ENCODE results near the gene NOC4L.
"Not testable (repeated sequence)": the region's sequence is repeated elsewhere in the genome, so short reads cannot be mapped to it uniquely, and the experiment has no call there.

The NOC4L gene

DNA sequence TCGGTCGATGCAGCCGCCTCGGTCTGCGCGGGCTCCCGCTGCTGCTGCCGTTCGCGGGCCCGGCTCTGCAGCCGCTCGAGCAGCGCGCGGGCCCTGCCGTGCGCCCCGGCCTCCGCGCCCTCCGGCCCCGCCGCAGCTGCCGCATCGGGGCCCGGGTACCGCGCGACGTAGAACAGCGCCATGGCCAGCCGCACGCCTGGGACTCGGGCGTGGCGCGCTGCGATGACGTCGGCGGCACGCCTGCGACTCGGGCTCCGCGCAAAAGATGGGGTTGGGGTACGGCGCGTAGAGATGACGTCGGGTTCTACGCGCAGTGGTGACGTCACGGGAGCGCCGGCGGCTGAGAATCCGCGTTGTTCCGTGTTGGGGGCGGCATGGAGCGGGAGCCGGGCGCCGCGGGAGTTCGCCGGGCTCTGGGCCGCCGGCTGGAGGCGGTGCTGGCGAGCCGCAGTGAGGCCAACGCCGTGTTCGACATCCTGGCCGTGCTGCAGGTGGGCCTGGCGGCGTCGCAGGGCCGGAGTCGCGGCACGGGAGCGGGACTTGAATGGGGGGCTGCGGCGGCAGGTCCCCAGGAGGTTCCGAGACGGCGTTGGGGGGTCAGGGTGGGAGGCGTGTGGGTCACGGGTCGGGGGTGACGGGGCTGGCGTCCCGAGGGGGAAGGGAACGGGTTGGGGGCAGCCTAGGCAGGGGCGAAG, at the start of gene NOC4L, which contains the start of gene DDX51:
NOC4L (plus strand) TSS at position 343 of the 695 bp plus-strand sequence; CDS start at position 375, 32 bp downstream.
DDX51 (minus strand) TSS at position 205 of the 695 bp plus-strand sequence; CDS start at position 182, 23 bp downstream.
- TF ChIP-seq CTCF (IDR thresholded peaks at IDR 0.05; ENCODE audit: insufficient read depth, low read depth, low read length, missing control alignments) = no peak
- DNase-seq (ENCODE audit: low read depth) = peak; percentile 97
- peak within 1 kb of the TSS; percentile 85 for H3K4me3 ChIP-seq (ENCODE audit: low read depth, low read length)

DNA sequence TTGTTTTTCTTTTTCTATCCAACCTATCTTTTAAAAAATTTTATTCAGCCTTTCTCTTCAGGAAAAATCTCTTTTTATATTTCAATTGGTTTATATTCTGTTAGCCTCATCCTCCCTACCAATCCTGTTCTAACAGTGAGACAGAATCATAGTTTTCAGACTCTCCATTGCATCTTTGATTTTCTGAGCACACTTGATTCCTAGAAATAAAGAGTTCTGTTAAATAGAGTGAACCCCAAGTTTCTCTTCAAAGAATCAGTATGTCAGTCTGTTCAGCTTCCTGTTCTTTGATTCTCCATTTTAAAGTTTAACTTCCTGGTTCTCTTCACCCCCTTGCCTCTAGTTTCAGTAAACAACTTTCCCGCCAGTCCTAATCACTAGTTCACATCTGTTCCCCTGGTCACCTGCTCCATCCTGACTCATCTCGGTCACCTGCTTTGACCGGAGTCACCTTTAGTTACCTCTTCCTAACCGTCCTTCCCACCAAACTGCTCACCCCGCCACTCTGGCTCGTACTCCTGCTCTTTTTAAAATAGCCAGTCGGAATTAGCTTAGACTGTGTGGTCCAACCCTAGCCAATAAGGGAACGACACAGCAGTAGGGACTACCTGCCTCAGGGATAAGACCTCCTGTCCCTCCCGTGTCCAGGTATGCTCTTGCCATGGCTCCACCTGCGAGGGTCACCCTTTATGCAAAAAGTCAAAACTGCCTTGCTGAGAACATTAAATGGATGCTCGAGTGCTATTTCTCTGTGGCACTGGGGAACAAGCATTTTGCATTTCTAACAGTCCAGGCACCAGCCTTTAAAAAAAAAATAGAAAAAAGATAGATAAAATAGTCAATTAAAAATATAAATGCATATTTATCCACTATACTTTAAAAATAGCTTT, 48.5 kb upstream of the NOC4L start:
- H3K4me3 ChIP-seq (ENCODE audit: low read depth, low read length) = no peak overlapping the region
- TF ChIP-seq CTCF (IDR thresholded peaks at IDR 0.05; ENCODE audit: insufficient read depth, low read depth, low read length, missing control alignments) = no peak
- DNase-seq (ENCODE audit: low read depth) = no peak

GRCh38 chr12:132099739-132100138, 44.5 kb upstream of the NOC4L start:
- DNase-seq (ENCODE audit: low read depth) = no peak
- TF ChIP-seq CTCF (IDR thresholded peaks at IDR 0.05; ENCODE audit: insufficient read depth, low read depth, low read length, missing control alignments) = no peak
- no peak overlapping the region for H3K4me3 ChIP-seq (ENCODE audit: low read depth, low read length)

DNA sequence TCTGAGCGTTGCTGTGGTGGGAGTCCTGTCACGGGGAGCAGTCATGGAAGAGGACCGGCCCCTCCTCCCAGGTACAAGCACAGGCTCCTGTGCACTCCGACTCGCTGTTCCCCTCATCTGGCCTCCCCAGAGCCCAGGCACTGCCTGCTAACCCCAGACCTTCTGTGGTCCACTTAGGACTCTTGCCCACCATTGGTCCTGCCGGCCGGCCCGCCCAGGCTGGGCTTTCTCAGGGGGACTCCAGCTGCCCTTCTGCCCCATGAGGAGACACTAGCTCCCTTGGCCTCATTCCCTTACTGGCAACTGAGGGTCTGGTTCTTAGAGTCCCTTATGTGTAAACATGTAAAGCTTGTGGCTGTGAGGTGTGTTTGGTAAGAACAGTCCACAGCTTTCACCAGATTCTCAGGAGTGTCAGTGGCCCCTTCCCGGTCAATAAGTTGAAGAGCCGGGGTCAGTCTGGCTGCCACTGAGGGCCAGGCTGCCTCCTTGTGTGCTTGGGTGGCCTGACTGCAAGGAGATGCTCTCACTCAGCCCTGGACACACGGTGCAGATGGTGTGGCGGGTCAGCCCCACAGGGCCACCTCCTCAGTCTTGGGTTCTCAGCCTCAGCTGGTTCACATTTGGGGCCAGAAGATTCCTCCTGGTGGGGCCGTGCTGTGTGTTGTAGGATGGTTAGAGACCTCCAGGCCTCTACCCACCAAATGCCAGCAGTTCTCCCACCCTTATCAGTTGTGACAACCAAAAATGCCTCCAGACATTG, 43.8 kb upstream of the NOC4L start:
- no peak overlapping the region for H3K4me3 ChIP-seq (ENCODE audit: low read depth, low read length)
- no peak for DNase-seq (ENCODE audit: low read depth)
- TF ChIP-seq CTCF (IDR thresholded peaks at IDR 0.05; ENCODE audit: insufficient read depth, low read depth, low read length, missing control alignments) = no peak

DNA sequence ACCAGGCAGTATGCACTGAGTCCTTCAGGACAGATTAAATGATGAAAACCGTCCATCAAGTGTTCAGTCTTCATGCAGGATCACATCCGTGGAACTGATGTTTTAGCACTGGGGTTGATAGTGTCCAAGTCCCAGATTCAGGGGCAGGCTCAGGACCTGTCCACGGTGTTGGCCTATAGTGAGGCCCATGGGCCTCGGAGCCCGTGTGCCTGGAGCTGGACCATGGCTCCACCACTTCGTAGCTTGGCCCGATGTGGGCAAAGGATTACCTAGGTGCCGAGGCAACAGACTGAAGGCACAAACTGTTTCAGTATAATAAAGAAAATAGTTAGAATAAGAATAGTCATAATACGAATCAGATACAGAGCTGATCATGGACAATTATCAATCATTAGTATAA, 42.0 kb upstream of the NOC4L start:
- no peak for DNase-seq (ENCODE audit: low read depth)
- no peak overlapping the region for H3K4me3 ChIP-seq (ENCODE audit: low read depth, low read length)
- no peak for TF ChIP-seq CTCF (IDR thresholded peaks at IDR 0.05; ENCODE audit: insufficient read depth, low read depth, low read length, missing control alignments)

GRCh38 chr12:132103072-132103471, 41.2 kb upstream of the NOC4L start:
- DNase-seq (ENCODE audit: low read depth); H3K4me3 ChIP-seq (ENCODE audit: low read depth, low read length): not testable (repeated sequence)
